ENCODE results near the gene NTSR2. TPM values are rescaled to one million over a fixed set of nuclear protein-coding genes. Genes with fewer than 3 reads are reported as not detected.

The NTSR2 gene
- total and polyA plus RNA-seq, 2 of the 8 experiments (the other 6 are each of a cell fraction or from before 2014, with no cell fraction given): 0.05 TPM; not detected in 1

GRCh38 chr2:11672407-11672806, 2.4 kb upstream of the NTSR2 start:
- TF ChIP-seq MAX (IDR thresholded peaks at IDR 0.05) (no peak), CHD1 (IDR thresholded peaks at IDR 0.05; ENCODE audit: low read depth, low read length) (no peak), SIX5 (IDR thresholded peaks at IDR 0.05; ENCODE audit: low read depth, low read length) (no peak)
- H2BK5ac ChIP-seq (ENCODE audit: low read depth, low read length): no peak overlapping the region
- POLR2A ChIA-PET (ENCODE audit: partially characterized antibody): no interaction called here

More at GRCh38 chr2:11672407-11672806, 2.4 kb upstream of the NTSR2 start:
- Histone ChIP-seq H3K27me3 (replicated peaks in 1 of 4; ENCODE audit: control insufficient read depth in 3 of 4, extremely low read depth in 1 of 4, insufficient read depth in 3 of 4, low read length in 3 of 4) (peaks cover 8 to 28% (median 23%) of the 10 kb centered on the region in 4 experiments), H4K8ac (ENCODE audit: extremely low read depth, insufficient read depth, low read length) (no peak overlapping the region), H2AFZ (ENCODE audit: low read length) (no peak overlapping the region), H3K23ac (ENCODE audit: insufficient read length) (no peak overlapping the region), H2AK5ac (ENCODE audit: low read depth, low read length) (no peak overlapping the region), H4K5ac (ENCODE audit: insufficient read length, low read depth, low read length) (no peak overlapping the region), H3K18ac (ENCODE audit: extremely low read depth, low read length) (no peak overlapping the region), H3K56ac (replicated peaks; ENCODE audit: insufficient read length, low read depth, low read length) (no peak overlapping the region), H2BK120ac (replicated peaks; ENCODE audit: low read depth, low read length) (no peak overlapping the region), H3K9me3 (ENCODE audit: insufficient read depth in 2 of 2, low read depth in 1 of 2, low read length in 1 of 2) (peaks cover 0 to 4% of the 10 kb centered on the region in 2 experiments; a peak in 1 of 4 replicates), H2BK12ac (ENCODE audit: low read depth, low read length) (no peak overlapping the region), H3K36me3 (ENCODE audit: control insufficient read depth in 2 of 4, insufficient read depth in 4 of 4, low read length in 3 of 4) (no peaks in the 10 kb centered on the region), H3K4ac (replicated peaks; ENCODE audit: insufficient read length, low read depth, low read length) (no peak overlapping the region), H4K91ac (replicated peaks; ENCODE audit: insufficient read length, low read length) (no peak overlapping the region), H2BK15ac (ENCODE audit: low read length) (no peak overlapping the region), H3K27ac (ENCODE audit: low read depth, low read length) (no peak overlapping the region), H3K23me2 (ENCODE audit: low read depth, low read length) (no peaks in the 10 kb centered on the region; the same call in 1 of the 2 replicates), H3K4me2 (ENCODE audit: insufficient read depth in 1 of 2, low read depth in 2 of 2, low read length in 2 of 2) (no peak overlapping the region), H3K4me1 (replicated peaks in 1 of 4; ENCODE audit: control insufficient read depth in 3 of 4, insufficient read depth in 4 of 4, low read length in 3 of 4) (peaks cover 0 to 15% (median 6%) of the 10 kb centered on the region in 4 experiments; a peak in 5 of 7 replicates), H4K20me1 (replicated peaks in 1 of 2; ENCODE audit: control insufficient read depth in 1 of 2, insufficient read depth in 2 of 2, low read length in 2 of 2) (peaks cover 0 to 2% of the 10 kb centered on the region in 2 experiments), H3K14ac (ENCODE audit: insufficient read length) (no peak overlapping the region), H3K9ac (replicated peaks in 1 of 4; ENCODE audit: extremely low read depth in 1 of 4, low read depth in 3 of 4, low read length in 3 of 4) (no peak overlapping the region), H3K4me3 (ENCODE audit: extremely low read depth in 1 of 4, insufficient read depth in 2 of 4, low read depth in 3 of 4, low read length in 4 of 4) (no peak overlapping the region), H3K79me1 (ENCODE audit: low read depth, low read length) (no peaks in the 10 kb centered on the region), H3K79me2 (ENCODE audit: control insufficient read depth in 1 of 2, insufficient read depth in 2 of 2, low read length in 2 of 2) (no peaks in the 10 kb centered on the region), H2BK20ac (ENCODE audit: low read length) (no peak overlapping the region)
- no peak for FAIRE-seq
- CTCF ChIA-PET (ENCODE audit: partially characterized antibody): interaction anchor here (1.3 to 8.7 kb wide), 3 partner anchors 9 to 90 kb away, joined by 3 to 76 read pairs (median 6); no protein-coding TSS in a partner anchor
- 84% methylated on average over 3 of the region's 3 CpGs; no CpG with 5 or more reads in 1 of the 2 experiments for WGBS, 2 experiments (ENCODE audit: extremely low coverage in 1 of 2, insufficient coverage in 1 of 2, insufficient read length in 1 of 2, insufficient replicate concordance in 2 of 2, low coverage in 1 of 2, low lambda C conversion rate in 2 of 2, missing lambda C conversion rate in 1 of 2)
- no peak for DNase-seq (ENCODE audit: low read depth in 1 of 2, low spot score in 2 of 2)
